ENCODE measurements around the gene VPS33B. TPM values are rescaled to one million over a fixed set of nuclear protein-coding genes. Genes with fewer than 3 reads are reported as not detected.

The VPS33B gene
- total and polyA plus RNA-seq, 3 donors from 2014 or later: 12.6 to 20.6 (median 16.9) TPM

DNA sequence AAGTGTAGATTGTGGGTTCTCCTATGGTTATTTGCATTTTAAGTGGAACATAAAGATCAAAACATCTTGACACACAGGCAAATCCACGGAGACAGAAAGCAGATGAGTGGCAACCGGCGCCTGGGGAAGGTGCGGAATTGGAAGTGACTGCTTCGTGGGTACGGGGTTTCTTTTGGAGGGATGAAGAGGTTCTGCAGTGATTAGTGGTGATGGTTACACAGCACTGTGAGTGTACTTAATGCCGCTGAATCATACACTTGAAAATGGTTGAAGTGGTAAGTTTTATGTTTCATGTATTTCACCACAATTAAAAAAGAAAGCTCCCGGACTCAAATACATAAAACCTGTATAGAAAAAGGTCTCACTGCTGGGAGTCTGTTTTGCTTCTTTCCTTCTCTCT lies 18.5 kb upstream of the VPS33B start:
- no peaks in the 10 kb centered on the region for H3K4me1 ChIP-seq
- no peaks in the 10 kb centered on the region for H3K36me3 ChIP-seq (ENCODE audit: low read depth, missing control alignments)
- H3K9me3 ChIP-seq: no peaks in the 10 kb centered on the region
- intact Hi-C loops (cut with DNase I; ENCODE audit: low total_unique reads): no loop called here
- TF ChIP-seq, protein P1, sequence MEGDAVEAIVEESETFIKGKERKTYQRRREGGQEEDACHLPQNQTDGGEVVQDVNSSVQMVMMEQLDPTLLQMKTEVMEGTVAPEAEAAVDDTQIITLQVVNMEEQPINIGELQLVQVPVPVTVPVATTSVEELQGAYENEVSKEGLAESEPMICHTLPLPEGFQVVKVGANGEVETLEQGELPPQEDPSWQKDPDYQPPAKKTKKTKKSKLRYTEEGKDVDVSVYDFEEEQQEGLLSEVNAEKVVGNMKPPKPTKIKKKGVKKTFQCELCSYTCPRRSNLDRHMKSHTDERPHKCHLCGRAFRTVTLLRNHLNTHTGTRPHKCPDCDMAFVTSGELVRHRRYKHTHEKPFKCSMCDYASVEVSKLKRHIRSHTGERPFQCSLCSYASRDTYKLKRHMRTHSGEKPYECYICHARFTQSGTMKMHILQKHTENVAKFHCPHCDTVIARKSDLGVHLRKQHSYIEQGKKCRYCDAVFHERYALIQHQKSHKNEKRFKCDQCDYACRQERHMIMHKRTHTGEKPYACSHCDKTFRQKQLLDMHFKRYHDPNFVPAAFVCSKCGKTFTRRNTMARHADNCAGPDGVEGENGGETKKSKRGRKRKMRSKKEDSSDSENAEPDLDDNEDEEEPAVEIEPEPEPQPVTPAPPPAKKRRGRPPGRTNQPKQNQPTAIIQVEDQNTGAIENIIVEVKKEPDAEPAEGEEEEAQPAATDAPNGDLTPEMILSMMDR (IDR thresholded peaks at IDR 0.05): no peak
- no peak for TF ChIP-seq POLR2A (IDR thresholded peaks at IDR 0.05)
- no peak overlapping the region for H3K4me3 ChIP-seq
- H3K27ac ChIP-seq: no peak overlapping the region
- H3K27me3 ChIP-seq: no peaks in the 10 kb centered on the region
- no peak for DNase-seq
- WGBS, 2 donors: 84 to 87% methylated on average over 8 of the region's 8 CpGs

DNA sequence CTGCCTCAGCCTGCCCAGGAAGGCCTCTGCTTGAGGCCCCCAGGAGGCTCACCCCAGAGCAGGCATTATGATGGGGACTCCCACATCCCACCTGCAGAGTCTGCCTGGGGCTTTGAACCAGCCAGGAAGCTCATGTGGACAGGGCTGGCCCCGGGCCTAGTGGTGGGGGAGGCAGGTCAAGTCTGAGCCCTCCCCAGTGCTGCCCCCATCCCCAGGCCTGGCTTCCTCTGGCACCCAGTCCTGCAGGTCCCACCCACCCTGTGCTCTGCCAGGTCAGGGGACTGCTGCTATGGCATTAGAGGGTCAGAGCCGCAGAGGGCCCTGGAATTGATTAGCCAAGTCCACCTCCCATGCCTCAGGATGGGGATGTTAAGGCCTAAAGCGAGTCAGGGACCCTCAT lies 17.6 kb upstream of the VPS33B start:
- Histone ChIP-seq H3K4me1 (no peaks in the 10 kb centered on the region), H3K27me3 (no peaks in the 10 kb centered on the region), H3K27ac (no peak overlapping the region), H3K36me3 (ENCODE audit: low read depth, missing control alignments) (no peaks in the 10 kb centered on the region), H3K4me3 (no peak overlapping the region), H3K9me3 (no peaks in the 10 kb centered on the region)
- 76% methylated on average over 3 of the region's 3 CpGs; no CpG with 5 or more reads in 1 of the 2 donors for WGBS, 2 donors
- no peak for DNase-seq
- no peak for TF ChIP-seq POLR2A (IDR thresholded peaks at IDR 0.05)
- TF ChIP-seq, protein P1 (IDR thresholded peaks at IDR 0.05): no peak
- intact Hi-C loops (cut with DNase I; ENCODE audit: low total_unique reads): no loop called here

DNA sequence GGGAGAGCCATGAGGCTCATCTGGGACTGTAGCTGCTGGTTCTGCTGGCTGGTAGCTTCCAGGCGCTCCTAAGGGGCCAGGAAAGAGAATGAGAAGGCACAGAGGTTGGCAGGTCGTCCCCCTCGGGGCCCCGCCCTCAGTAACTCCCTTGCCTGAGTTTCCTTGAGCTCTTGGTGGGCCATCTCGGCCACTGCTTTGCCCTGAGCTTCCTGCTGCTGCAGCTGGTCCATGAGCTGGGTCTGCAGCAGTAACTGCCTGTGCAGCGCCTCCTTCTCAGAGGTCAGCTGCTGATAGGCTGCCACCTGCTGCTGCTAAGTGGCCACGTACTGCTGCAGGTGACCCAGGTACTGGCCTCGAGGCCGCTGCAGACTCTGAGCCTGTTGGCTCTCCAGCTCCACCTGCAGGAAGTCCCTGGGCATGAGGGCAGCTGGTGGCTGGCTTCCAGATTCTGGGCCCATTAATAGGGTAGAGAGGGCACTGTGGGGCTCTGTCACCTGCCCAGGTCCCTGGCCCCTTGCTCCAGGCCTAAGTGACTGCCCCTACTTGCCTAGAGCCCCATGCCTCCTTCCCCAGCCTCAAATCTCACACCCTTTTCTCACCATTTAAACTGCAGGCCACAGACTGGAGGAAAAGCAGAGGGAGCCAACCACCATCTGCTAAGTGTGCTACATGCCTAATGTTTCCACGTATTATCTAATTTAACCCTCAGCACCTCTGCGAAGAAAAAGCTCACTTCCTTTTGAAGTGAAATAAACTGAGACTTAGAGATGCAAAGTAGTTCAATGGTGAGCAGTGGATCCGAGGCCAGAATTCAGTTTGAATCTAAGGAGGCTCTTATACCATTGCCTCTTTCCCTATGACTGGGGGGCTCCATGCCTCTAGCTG lies 10.8 kb upstream of the VPS33B start:
- intact Hi-C loops (cut with DNase I; ENCODE audit: low total_unique reads): no loop called here
- 44 to 48% methylated on average over 7 to 10 of the region's 12 CpGs for WGBS, 2 donors
- DNase-seq: peak; percentile 67
- Histone ChIP-seq H3K36me3 (ENCODE audit: low read depth, missing control alignments) (no peaks in the 10 kb centered on the region), H3K27me3 (no peaks in the 10 kb centered on the region), H3K27ac (no peak overlapping the region), H3K9me3 (no peaks in the 10 kb centered on the region), H3K4me1 (no peaks in the 10 kb centered on the region), H3K4me3 (no peak overlapping the region)
- TF ChIP-seq, protein P1 (IDR thresholded peaks at IDR 0.05): peak in 2 of 3 experiments; percentile 43 to 51
- no peak for TF ChIP-seq POLR2A (IDR thresholded peaks at IDR 0.05)

DNA sequence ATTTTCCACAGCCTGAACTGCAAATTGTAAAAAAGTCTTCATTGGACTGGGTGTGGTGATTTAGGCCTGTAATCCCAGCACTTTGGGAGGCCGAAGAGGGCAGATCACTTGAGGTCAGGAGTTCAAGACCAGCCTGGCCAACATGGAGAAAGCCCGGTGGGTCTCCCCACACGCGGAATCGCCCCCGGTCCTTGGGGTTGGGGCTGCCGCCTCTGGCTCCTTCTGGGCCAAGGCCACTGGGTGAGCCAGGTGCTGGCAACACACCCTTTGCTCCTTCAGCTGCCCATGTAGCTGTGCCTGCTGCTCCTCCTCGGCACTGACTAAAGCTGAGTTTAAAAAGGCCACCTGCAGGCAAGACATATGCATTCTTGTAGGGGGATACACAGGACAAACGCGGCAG lies 9.4 kb upstream of the VPS33B start:
- intact Hi-C loops (cut with DNase I; ENCODE audit: low total_unique reads): no loop called here
- DNase-seq: no peak
- no peaks in the 10 kb centered on the region for H3K27me3 ChIP-seq
- no peaks in the 10 kb centered on the region for H3K4me1 ChIP-seq
- H3K4me3 ChIP-seq: no peak overlapping the region
- no peak overlapping the region for H3K27ac ChIP-seq
- TF ChIP-seq, protein P1 (IDR thresholded peaks at IDR 0.05): no peak
- no peak for TF ChIP-seq POLR2A (IDR thresholded peaks at IDR 0.05)
- H3K9me3 ChIP-seq: no peaks in the 10 kb centered on the region
- no peaks in the 10 kb centered on the region for H3K36me3 ChIP-seq (ENCODE audit: low read depth, missing control alignments)
- WGBS, 2 donors: 71 to 78% methylated on average over 10 of the region's 10 CpGs

DNA sequence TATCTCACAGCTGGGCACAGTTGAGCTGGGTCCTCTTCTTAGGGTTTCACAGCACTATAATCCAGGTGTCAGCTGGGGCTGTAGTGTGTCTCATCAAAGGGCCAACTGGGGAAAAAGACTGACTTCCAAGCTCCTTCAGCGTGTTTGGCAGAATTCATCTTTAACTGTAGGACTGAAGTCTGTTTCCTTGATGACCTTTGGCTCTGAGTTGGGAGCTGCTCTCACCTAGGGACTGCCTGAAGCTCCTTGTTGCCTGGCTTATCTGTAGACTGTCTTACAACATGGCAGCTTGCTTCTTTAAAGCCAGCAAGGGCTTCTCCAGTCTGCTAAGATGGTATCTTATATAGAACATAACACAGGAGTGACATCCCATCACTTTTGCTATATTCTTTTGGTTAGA lies 5.3 kb upstream of the VPS33B start:
- TF ChIP-seq, protein P1 (IDR thresholded peaks at IDR 0.05): no peak
- TF ChIP-seq POLR2A (IDR thresholded peaks at IDR 0.05): no peak
- no peak overlapping the region for H3K4me3 ChIP-seq
- H3K4me1 ChIP-seq: no peaks in the 10 kb centered on the region
- intact Hi-C loops (cut with DNase I; ENCODE audit: low total_unique reads): no loop called here
- H3K27ac ChIP-seq: no peak overlapping the region
- DNase-seq: no peak
- no peaks in the 10 kb centered on the region for H3K36me3 ChIP-seq (ENCODE audit: low read depth, missing control alignments)
- H3K27me3 ChIP-seq: no peaks in the 10 kb centered on the region
- H3K9me3 ChIP-seq: no peaks in the 10 kb centered on the region
- WGBS, 2 donors: 62 to 86% methylated on average over 1 of the region's 1 CpG

Data from testis (tissue), 3 donors.